SK-N-SH (cell line): ENCODE data around the gene THOP1.

ENCODE experiments used
- CTCF ChIP-seq: fragments of 200-600 bp; sonication (generic); IDR thresholded peaks from 2 replicates; pipeline ENCODE4 v1.6.1; 2017; ENCODE audit warnings: antibody characterized with exemption, mild to moderate bottlenecking, moderate library complexity
- EZH2phosphoT487 ChIP-seq: fragments of 200-600 bp; sonication (generic); IDR thresholded peaks from 2 replicates; pipeline ENCODE4 v1.6.1; 2017; ENCODE audit warnings: low read depth, mixed run types, mild to moderate bottlenecking, antibody characterized with exemption, moderate library complexity, borderline replicate concordance
- FOSL2 ChIP-seq: IDR thresholded peaks from 2 replicates; pipeline ENCODE4 v1.4.0; 2012; ENCODE audit warnings: low read depth, mild to moderate bottlenecking, moderate library complexity, borderline replicate concordance
- MEF2A ChIP-seq: IDR thresholded peaks from 2 replicates; pipeline ENCODE4 v1.4.0; 2012; ENCODE audit warnings: low read depth, borderline replicate concordance
- POLR2AphosphoS5 ChIP-seq: IDR thresholded peaks from 2 replicates; pipeline ENCODE4 v1.6.1; 2012; ENCODE audit warnings: low read depth, low read length
- RCOR1 ChIP-seq: fragments of 150-350 bp; IDR thresholded peaks from 2 replicates; pipeline ENCODE4 v1.6.1; 2017; ENCODE audit warnings: antibody characterized with exemption, low read length
- RFX5 ChIP-seq: IDR thresholded peaks from 2 replicates; pipeline ENCODE4 v1.6.1; 2012; ENCODE audit warnings: mild to moderate bottlenecking, improper control_type of control experiment, low read length

GRCh38 chr19:2739602-2740313 lies 45.5 kb upstream of the THOP1 start, which contains the start of gene SLC39A3:
- no peak for TF ChIP-seq CTCF
- TF ChIP-seq POLR2AphosphoS5, result peak; percentile 34; the same call in 1 of the 2 replicates
- no peak for TF ChIP-seq FOSL2
- TF ChIP-seq EZH2phosphoT487, result no peak
- TF ChIP-seq RCOR1, result peak; percentile 75
- peak; percentile 20; the same call in 1 of the 2 replicates for TF ChIP-seq MEF2A
- peak; percentile 19; the same call in 1 of the 2 replicates for TF ChIP-seq RFX5
